ENCODE results near the gene FAM193A. TPM values are rescaled to one million over a fixed set of nuclear protein-coding genes. Genes with fewer than 3 reads are reported as not detected.

Gene FAM193A
- polyA plus RNA-seq, 1 experiment, result 5.9 TPM

DNA sequence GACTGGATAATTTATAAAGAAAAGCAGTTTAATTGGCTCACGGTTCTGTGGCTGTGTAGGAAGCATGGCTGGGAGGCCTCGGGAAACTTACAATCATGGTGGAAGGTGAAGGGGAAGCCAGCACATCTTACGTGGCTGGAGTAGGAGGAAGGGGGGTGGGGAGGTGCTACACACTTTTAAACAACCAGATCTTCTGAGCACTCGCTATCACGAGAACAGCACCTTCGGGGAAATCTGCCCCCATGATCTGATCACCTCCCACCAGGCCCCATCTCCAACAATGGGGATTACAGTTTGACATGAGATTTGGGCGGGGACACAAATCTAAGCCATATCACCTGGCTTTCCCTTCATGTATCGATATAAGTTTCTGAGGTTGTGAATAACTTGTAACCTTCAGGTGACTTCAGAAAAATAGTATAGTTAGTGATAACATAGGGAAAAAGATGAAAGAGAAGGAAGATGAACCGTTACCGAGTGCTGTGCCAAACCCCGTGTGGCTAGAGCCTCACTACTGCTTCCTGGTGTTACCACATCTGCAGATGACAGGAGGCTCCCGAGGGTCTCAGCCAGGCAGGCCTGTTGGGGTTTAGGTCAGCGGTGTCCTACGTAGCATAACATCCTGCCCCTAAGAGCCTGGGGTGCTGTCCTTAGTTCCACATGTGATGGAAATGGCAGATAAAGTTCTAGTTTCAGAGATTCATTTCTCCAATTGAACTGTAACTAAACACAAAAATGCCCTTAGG, 116.1 kb downstream of the FAM193A start:
- no peak for DNase-seq (ENCODE audit: low read depth, low spot score)
- Histone ChIP-seq H3K9me3 (ENCODE audit: control insufficient read depth, insufficient read depth, low read length) (no peaks in the 10 kb centered on the region), H3K27me3 (ENCODE audit: control insufficient read depth, insufficient read depth, low read length) (no peaks in the 10 kb centered on the region), H3K4me3 (ENCODE audit: low read depth, low read length) (no peak overlapping the region), H3K27ac (ENCODE audit: low read depth, low read length) (no peak overlapping the region)
- TF ChIP-seq, protein P1, sequence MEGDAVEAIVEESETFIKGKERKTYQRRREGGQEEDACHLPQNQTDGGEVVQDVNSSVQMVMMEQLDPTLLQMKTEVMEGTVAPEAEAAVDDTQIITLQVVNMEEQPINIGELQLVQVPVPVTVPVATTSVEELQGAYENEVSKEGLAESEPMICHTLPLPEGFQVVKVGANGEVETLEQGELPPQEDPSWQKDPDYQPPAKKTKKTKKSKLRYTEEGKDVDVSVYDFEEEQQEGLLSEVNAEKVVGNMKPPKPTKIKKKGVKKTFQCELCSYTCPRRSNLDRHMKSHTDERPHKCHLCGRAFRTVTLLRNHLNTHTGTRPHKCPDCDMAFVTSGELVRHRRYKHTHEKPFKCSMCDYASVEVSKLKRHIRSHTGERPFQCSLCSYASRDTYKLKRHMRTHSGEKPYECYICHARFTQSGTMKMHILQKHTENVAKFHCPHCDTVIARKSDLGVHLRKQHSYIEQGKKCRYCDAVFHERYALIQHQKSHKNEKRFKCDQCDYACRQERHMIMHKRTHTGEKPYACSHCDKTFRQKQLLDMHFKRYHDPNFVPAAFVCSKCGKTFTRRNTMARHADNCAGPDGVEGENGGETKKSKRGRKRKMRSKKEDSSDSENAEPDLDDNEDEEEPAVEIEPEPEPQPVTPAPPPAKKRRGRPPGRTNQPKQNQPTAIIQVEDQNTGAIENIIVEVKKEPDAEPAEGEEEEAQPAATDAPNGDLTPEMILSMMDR (IDR thresholded peaks at IDR 0.05; ENCODE audit: low read depth, low read length), result no peak
- ChIA-PET CTCF (no interaction called here), POLR2A (no interaction called here)

DNA sequence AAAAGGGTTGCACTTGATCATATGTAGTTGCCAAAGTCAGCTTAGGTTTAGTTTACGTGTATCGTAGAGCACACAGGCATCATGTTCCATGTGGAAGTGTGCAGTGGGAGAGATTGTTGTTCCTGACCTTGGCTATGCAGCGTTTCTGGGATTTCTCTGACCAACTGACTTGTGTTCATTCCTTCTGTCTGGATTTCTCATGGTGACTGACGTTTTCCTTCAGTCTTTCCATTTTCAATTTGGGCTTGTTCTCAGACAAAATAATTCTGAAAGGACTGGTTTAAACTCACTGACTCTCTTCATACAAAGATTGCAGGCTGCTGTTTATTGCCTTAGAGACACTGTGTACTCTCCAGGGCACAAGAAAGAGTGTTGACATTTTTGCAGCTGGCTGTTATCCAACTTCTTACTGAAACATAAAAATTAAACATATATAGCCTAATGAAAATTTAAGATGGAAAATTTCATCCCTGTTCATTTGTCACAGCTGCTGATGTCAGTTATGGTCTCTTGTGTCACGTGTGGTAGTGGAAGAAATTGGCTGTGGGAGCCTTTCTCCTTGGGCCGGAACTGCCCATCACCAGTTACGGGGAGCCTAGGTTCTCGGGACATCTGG, 124.3 kb downstream of the FAM193A start:
- TF ChIP-seq, protein P1 (IDR thresholded peaks at IDR 0.05; ENCODE audit: low read depth, low read length), result no peak
- no peak overlapping the region for H3K27ac ChIP-seq (ENCODE audit: low read depth, low read length)

DNA sequence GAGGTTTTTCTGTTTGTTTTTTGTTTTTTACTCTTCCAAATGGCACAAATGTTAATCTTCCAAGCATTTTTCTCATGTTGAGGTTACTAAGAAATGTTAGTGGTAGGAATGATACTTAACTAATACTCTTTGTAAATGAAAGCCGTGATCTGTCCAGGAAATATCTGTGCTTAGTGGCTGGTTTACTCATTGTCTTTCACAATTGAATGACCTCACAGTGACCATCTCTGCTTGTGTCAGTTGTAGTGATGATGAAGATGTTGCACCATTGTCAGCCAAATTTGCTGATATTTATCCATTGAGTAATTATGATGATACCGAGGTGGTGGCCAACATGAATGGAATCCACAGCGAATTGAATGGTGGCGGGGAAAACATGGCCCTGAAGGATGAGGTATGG, 126.2 kb downstream of the FAM193A start:
- TF ChIP-seq, protein P1 (IDR thresholded peaks at IDR 0.05; ENCODE audit: low read depth, low read length), result no peak
- no peaks in the 10 kb centered on the region for H3K9me3 ChIP-seq (ENCODE audit: control insufficient read depth, insufficient read depth, low read length)
- DNase-seq (ENCODE audit: low read depth, low spot score), result peak; percentile 36
- H3K4me3 ChIP-seq (ENCODE audit: low read depth, low read length), result no peak overlapping the region
- H3K27ac ChIP-seq (ENCODE audit: low read depth, low read length), result peak overlapping the region; percentile 69
- H3K27me3 ChIP-seq (ENCODE audit: control insufficient read depth, insufficient read depth, low read length), result no peaks in the 10 kb centered on the region
- POLR2A ChIA-PET, result no interaction called here
- CTCF ChIA-PET, result no interaction called here

More for the DNA sequence above, 124.3 kb downstream of the FAM193A start:
- Histone ChIP-seq H3K4me3 (ENCODE audit: low read depth, low read length) (no peak overlapping the region), H3K27me3 (ENCODE audit: control insufficient read depth, insufficient read depth, low read length) (no peaks in the 10 kb centered on the region), H3K9me3 (ENCODE audit: control insufficient read depth, insufficient read depth, low read length) (no peaks in the 10 kb centered on the region)
- no peak for DNase-seq (ENCODE audit: low read depth, low spot score)
- CTCF ChIA-PET, result no interaction called here
- POLR2A ChIA-PET, result no interaction called here

DNA sequence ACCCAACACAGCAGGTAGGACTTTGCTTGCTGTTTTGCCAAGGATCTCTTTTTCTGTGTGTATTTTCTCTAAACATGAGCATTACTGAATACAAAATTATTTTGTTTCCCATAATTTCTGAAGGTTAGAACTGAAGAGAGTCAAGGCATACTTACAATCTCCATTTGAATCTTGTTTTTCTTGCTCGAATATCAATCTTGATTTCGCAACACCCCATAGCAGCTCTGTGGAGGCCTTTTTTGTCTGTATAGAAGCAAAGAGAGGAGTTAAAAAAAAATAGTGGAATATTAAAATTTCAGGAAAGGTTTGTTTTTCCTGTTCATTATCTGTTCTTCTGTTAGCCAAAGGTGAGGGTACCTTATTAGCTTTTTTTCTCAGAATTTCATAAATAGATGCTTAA, 126.8 kb downstream of the FAM193A start:
- H3K4me3 ChIP-seq (ENCODE audit: low read depth, low read length), result no peak overlapping the region
- ChIA-PET CTCF (no interaction called here), POLR2A (no interaction called here)
- no peaks in the 10 kb centered on the region for H3K27me3 ChIP-seq (ENCODE audit: control insufficient read depth, insufficient read depth, low read length)
- no peak for DNase-seq (ENCODE audit: low read depth, low spot score)
- no peaks in the 10 kb centered on the region for H3K9me3 ChIP-seq (ENCODE audit: control insufficient read depth, insufficient read depth, low read length)
- TF ChIP-seq, protein P1 (IDR thresholded peaks at IDR 0.05; ENCODE audit: low read depth, low read length), result no peak
- H3K27ac ChIP-seq (ENCODE audit: low read depth, low read length), result peak overlapping the region; percentile 69

DNA sequence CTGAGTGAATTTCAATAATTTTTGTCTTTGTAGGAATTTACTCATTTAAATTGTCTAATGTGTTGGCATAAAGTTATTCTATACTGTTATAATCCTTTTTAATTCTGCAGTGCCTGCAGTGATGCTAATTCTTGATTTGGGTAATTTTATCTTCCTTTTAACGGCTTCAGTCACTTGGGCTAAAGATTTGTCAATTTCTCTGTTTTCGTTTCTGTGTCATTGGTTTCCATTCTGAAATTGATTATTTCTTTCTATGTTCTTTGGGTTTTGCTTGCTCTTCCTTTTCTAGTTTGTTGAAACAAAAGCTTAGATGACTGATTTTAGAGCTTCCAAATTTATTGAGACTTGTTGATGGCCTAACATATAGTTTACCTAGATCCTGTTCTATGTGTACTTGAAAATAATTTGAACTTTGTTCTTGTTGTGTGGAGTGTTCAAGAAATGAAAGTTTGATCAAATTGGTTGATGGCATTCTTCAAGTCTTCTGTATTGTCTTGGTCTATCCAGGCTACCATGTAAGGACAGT, 130.3 kb downstream of the FAM193A start:
- CTCF ChIA-PET, result no interaction called here
- TF ChIP-seq, protein P1 (IDR thresholded peaks at IDR 0.05; ENCODE audit: low read depth, low read length), result no peak
- DNase-seq (ENCODE audit: low read depth, low spot score), result no peak
- Histone ChIP-seq H3K27me3 (ENCODE audit: control insufficient read depth, insufficient read depth, low read length) (no peaks in the 10 kb centered on the region), H3K4me3 (ENCODE audit: low read depth, low read length) (no peak overlapping the region), H3K9me3 (ENCODE audit: control insufficient read depth, insufficient read depth, low read length) (no peaks in the 10 kb centered on the region), H3K27ac (ENCODE audit: low read depth, low read length) (no peak overlapping the region)
- POLR2A ChIA-PET, result no interaction called here

All from AG04450 (cell line).